H1 (cell line): ENCODE data around the gene OVCA2. TPM values are rescaled to one million over a fixed set of nuclear protein-coding genes. Genes with fewer than 3 reads are reported as not detected.

Experiments
- CTCF ChIA-PET: fragments of 300-600 bp; sonication (Branson Sonifier 250); formaldehyde crosslinking; loops from one replicate; lab custom pipeline; 2021; ENCODE audit not compliant: partially characterized antibody; lab: Charles Lee
- POLR2A ChIA-PET: fragments of 300-600 bp; sonication (Branson Sonifier 250); formaldehyde crosslinking; loops from one replicate; lab custom pipeline; 2021; ENCODE audit warnings: inconsistent platforms; ENCODE audit not compliant: partially characterized antibody; lab: Charles Lee
- DNase-seq, 2 experiments: peaks; one replicate each; pipeline versions ENCODE4 v3.0.0 to v3.0.0-alpha.2; 2010 to 2022; ENCODE audit warnings: low spot score in 2 of 2, low read depth in 1 of 2, mixed read lengths in 1 of 2
- FAIRE-seq: peaks from 2 replicates; lab custom pipeline; 2011; peaks lifted over from hg19 to GRCh38; lab: Jason Lieb, UNC
- H2AFZ ChIP-seq: 2 replicates; pipeline ENCODE4 v1.8.1; 2012; ENCODE audit warnings: low read length, inconsistent platforms
- H2AK5ac ChIP-seq: 2 replicates; pipeline ENCODE4 v1.6.1; 2013; ENCODE audit warnings: low read depth, low read length
- H2BK120ac ChIP-seq: replicated peaks from 2 replicates; pipeline ENCODE3; 2013; ENCODE audit warnings: low read depth, low read length, inconsistent platforms
- H2BK12ac ChIP-seq: 2 replicates; pipeline ENCODE4 v1.6.1; 2013; ENCODE audit warnings: low read depth, low read length
- H2BK15ac ChIP-seq: 2 replicates; pipeline ENCODE4 v1.6.1; 2013; ENCODE audit warnings: low read length
- H2BK20ac ChIP-seq: 2 replicates; pipeline ENCODE4 v1.6.1; 2013; ENCODE audit warnings: low read length
- H2BK5ac ChIP-seq: 2 replicates; pipeline ENCODE4 v1.6.1; 2013; ENCODE audit warnings: low read depth, low read length
- H3K14ac ChIP-seq: 2 replicates; pipeline ENCODE4 v1.6.1; 2013; ENCODE audit warnings: inconsistent platforms; ENCODE audit not compliant: insufficient read length
- H3K18ac ChIP-seq: 2 replicates; pipeline ENCODE4 v1.6.1; 2013; ENCODE audit warnings: low read length; ENCODE audit errors: extremely low read depth
- H3K23ac ChIP-seq: 2 replicates; pipeline ENCODE4 v1.6.1; 2013; ENCODE audit warnings: inconsistent platforms; ENCODE audit not compliant: insufficient read length
- H3K23me2 ChIP-seq: 2 replicates; pipeline ENCODE4 v1.6.1; 2013; ENCODE audit warnings: low read depth, low read length
- H3K27ac ChIP-seq: 2 replicates; pipeline ENCODE4 v1.6.1; 2011; ENCODE audit warnings: low read depth, low read length, inconsistent platforms
- H3K27me3 ChIP-seq, 4 experiments: replicated peaks in 1 of 4; 1 replicate in 1 of 4; 2 replicates in 3 of 4; pipeline versions ENCODE4 v1.6.1 to v1.8.1; 2011 to 2013; ENCODE audit warnings: low read length in 3 of 4, mild to moderate bottlenecking in 3 of 4, inconsistent platforms in 2 of 4, mixed read lengths in 2 of 4, moderate library complexity in 1 of 4; ENCODE audit not compliant: control insufficient read depth in 3 of 4, insufficient read depth in 3 of 4; ENCODE audit errors: extremely low read depth in 1 of 4
- H3K36me3 ChIP-seq, 4 experiments: 2 replicates each; pipeline versions ENCODE4 v1.6.1 to v1.8.1; 2011 to 2013; ENCODE audit warnings: mild to moderate bottlenecking in 4 of 4, low read length in 3 of 4, moderate library complexity in 2 of 4, control low read depth in 1 of 4, inconsistent platforms in 1 of 4; ENCODE audit not compliant: insufficient read depth in 4 of 4, control insufficient read depth in 2 of 4
- H3K4ac ChIP-seq: replicated peaks from 2 replicates; pipeline ENCODE3; 2013; ENCODE audit warnings: low read length, low read depth, mixed read lengths, inconsistent platforms; ENCODE audit not compliant: insufficient read length
- H3K4me1 ChIP-seq, 4 experiments: replicated peaks in 1 of 4; 1 replicate in 1 of 4; 2 replicates in 3 of 4; pipeline versions ENCODE4 v1.6.1 to v1.8.1; 2011 to 2013; ENCODE audit warnings: low read length in 3 of 4, inconsistent platforms in 2 of 4, mixed read lengths in 1 of 4; ENCODE audit not compliant: insufficient read depth in 4 of 4, control insufficient read depth in 3 of 4
- H3K4me2 ChIP-seq, 2 experiments: 2 replicates each; pipeline versions ENCODE4 v1.6.1 to v1.8.1; 2011 to 2013; ENCODE audit warnings: low read depth in 2 of 2, low read length in 2 of 2, control low read depth in 1 of 2, inconsistent platforms in 1 of 2, mild to moderate bottlenecking in 1 of 2; ENCODE audit not compliant: insufficient read depth in 1 of 2
- H3K4me3 ChIP-seq, 4 experiments: fragments of 200-600, 300-600 bp in 1 of 4; sonication (generic), shearing (Covaris generic), sonication (Bioruptor Twin) in 1 of 4; 2 replicates each; pipeline versions ENCODE4 v1.5.1 to v1.8.1; 2011 to 2016; ENCODE audit warnings: low read length in 4 of 4, low read depth in 3 of 4, control low read depth in 2 of 4, inconsistent platforms in 2 of 4, mild to moderate bottlenecking in 2 of 4, mixed read lengths in 1 of 4, moderate library complexity in 1 of 4; ENCODE audit not compliant: insufficient read depth in 2 of 4; ENCODE audit errors: extremely low read depth in 1 of 4
- H3K56ac ChIP-seq: replicated peaks from 2 replicates; pipeline ENCODE3; 2013; ENCODE audit warnings: low read depth, mild to moderate bottlenecking, mixed read lengths, low read length, inconsistent platforms; ENCODE audit not compliant: insufficient read length
- H3K79me1 ChIP-seq: 2 replicates; pipeline ENCODE4 v1.6.1; 2013; ENCODE audit warnings: low read depth, low read length, control low read depth
- H3K79me2 ChIP-seq, 2 experiments: 2 replicates each; pipeline versions ENCODE4 v1.6.1 to v1.8.1; 2012 to 2013; ENCODE audit warnings: low read length in 2 of 2, mild to moderate bottlenecking in 2 of 2, inconsistent platforms in 1 of 2; ENCODE audit not compliant: insufficient read depth in 2 of 2, control insufficient read depth in 1 of 2
- H3K9ac ChIP-seq, 4 experiments: replicated peaks in 1 of 4; 1 replicate in 1 of 4; 2 replicates in 3 of 4; pipeline versions ENCODE4 v1.6.1 to v1.8.1; 2011 to 2013; ENCODE audit warnings: low read depth in 3 of 4, low read length in 3 of 4, control low read depth in 2 of 4, mild to moderate bottlenecking in 2 of 4, moderate library complexity in 2 of 4, inconsistent platforms in 1 of 4; ENCODE audit errors: extremely low read depth in 1 of 4
- H3K9me3 ChIP-seq, 2 experiments: 2 replicates each; pipeline versions ENCODE4 v1.6.1 to v1.8.1; 2012 to 2013; ENCODE audit warnings: mild to moderate bottlenecking in 2 of 2, moderate library complexity in 2 of 2, control low read depth in 1 of 2, inconsistent platforms in 1 of 2, low read depth in 1 of 2, low read length in 1 of 2, mixed read lengths in 1 of 2; ENCODE audit not compliant: insufficient read depth in 2 of 2
- H4K20me1 ChIP-seq, 2 experiments: replicated peaks in 1 of 2; 2 replicates each; pipeline versions ENCODE3 to v1.8.1; 2011 to 2013; ENCODE audit warnings: inconsistent platforms in 2 of 2, low read length in 2 of 2, mild to moderate bottlenecking in 1 of 2; ENCODE audit not compliant: insufficient read depth in 2 of 2, control insufficient read depth in 1 of 2
- H4K5ac ChIP-seq: 2 replicates; pipeline ENCODE4 v1.6.1; 2013; ENCODE audit warnings: low read length, low read depth, mixed read lengths, inconsistent platforms; ENCODE audit not compliant: insufficient read length
- H4K8ac ChIP-seq: 2 replicates; pipeline ENCODE4 v1.8.0; 2013; ENCODE audit warnings: mild to moderate bottlenecking, moderate library complexity, low read length, inconsistent platforms; ENCODE audit not compliant: insufficient read depth; ENCODE audit errors: extremely low read depth
- H4K91ac ChIP-seq: replicated peaks from 2 replicates; pipeline ENCODE3; 2013; ENCODE audit warnings: low read length, mixed read lengths, inconsistent platforms; ENCODE audit not compliant: insufficient read length
- CREB1 ChIP-seq: IDR thresholded peaks from 2 replicates; pipeline ENCODE4 v1.6.1; 2012; ENCODE audit warnings: inconsistent platforms
- RAD21 ChIP-seq, 2 experiments: IDR thresholded peaks in 1 of 2; conservative IDR thresholded peaks in 1 of 2; 2 replicates each; pipeline ENCODE4 v1.6.1; 2011; ENCODE audit warnings: low read depth in 2 of 2, low read length in 2 of 2, improper control_type of control experiment in 1 of 2, inconsistent platforms in 1 of 2, mild to moderate bottlenecking in 1 of 2, moderate library complexity in 1 of 2
- RNF2 ChIP-seq: fragments of 200-900, 300-1000 bp; sonication (generic); IDR thresholded peaks from 2 replicates; pipeline ENCODE4 v1.7.1; 2016; ENCODE audit warnings: borderline replicate concordance, low read depth, mild to moderate bottlenecking, antibody characterized with exemption, low read length; ENCODE audit not compliant: poor library complexity, severe bottlenecking; ENCODE audit errors: missing control alignments
- WGBS, 2 experiments: shearing (Covaris generic) in 1 of 2; methylation state at CpG; one replicate each; pipeline versions ENCODE4 v1.1.6 to v1.1.7; 2013 to 2015; ENCODE audit warnings: low lambda C conversion rate in 2 of 2, mixed read lengths in 2 of 2, inconsistent platforms in 1 of 2, low coverage in 1 of 2, missing lambda C conversion rate in 1 of 2; ENCODE audit not compliant: insufficient replicate concordance in 2 of 2, insufficient coverage in 1 of 2, insufficient read length in 1 of 2; ENCODE audit errors: extremely low coverage in 1 of 2, missing lambda C conversion rate in 1 of 2; 5-methylcytosine and 5-hydroxymethylcytosine counted together
- polyA plus RNA-seq, 7 experiments: library from polyadenylated mRNA; depleted of rRNA in 3 of 7; stranded (reverse) in 5 of 7; unstranded in 2 of 7; fragments of >200 nt in 5 of 7; fragments of 200-250 nt in 2 of 7; gene quantifications; 1 replicate in 5 of 7; 2 replicates in 1 of 7; 4 replicates in 1 of 7; pipeline versions ENCODE4 v1.2.1 to v1.2.3, GENCODE V29; 2011 to 2013; ENCODE audit warnings: missing spikeins in 2 of 7, mixed read lengths in 2 of 7
- total RNA-seq: library from RNA; stranded (reverse); fragmentation: NEBNext Ultra II Directional; extraction: Animal tissue kit (Norgen Biotek cat#: 25700); gene quantifications from 2 replicates; pipeline ENCODE4 v1.2.1, GENCODE V29; 2021
- TF ChIP-seq, protein P1 (sequence below), 3 experiments: IDR thresholded peaks; 1 replicate in 2 of 3; 2 replicates in 1 of 3; pipeline versions ENCODE4 v1.5.1 to v1.6.1; 2011; ENCODE audit warnings: low read length in 3 of 3, mild to moderate bottlenecking in 3 of 3, inconsistent platforms in 2 of 3, low read depth in 1 of 3, moderate library complexity in 1 of 3; ENCODE audit not compliant: insufficient read depth in 1 of 3; ENCODE audit errors: control extremely low read depth in 1 of 3

The OVCA2 gene
- total and polyA plus RNA-seq, 2 of the 8 experiments (the other 6 are each of a cell fraction or from before 2014, with no cell fraction given): 15.3 to 37.0 TPM

DNA sequence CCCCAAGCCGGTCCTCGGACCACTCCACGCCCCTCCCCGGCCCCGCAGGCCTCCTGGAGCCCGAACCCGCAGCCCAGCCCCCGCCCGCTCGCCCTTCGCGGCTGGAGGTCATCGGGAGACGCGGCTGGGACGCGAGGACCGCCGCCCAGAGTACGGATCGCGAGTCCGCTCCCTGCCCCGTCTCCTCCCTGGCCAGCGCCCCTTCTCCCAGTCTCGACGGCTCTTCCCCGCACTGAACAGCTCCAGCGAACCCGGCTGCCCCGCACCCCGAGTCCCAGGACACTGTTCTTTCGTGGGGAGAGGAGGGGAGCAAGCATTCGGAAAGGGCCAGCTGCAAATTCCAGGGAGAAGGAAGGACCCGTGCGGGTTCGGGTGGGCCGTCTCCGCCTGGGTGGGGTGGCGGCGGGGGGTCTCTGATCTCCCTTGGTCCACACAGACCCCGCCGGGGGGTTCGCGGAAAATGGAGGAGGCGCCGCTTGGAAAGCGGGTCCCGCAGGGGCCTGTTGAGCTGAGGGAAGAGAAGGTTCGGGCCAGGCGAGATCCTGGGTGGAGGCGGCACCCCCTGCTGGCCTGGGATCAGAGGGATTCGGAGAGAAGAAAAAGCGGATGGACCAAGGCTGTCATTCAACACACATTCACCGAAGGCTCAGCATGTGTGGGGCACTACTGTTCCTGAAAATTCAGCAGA is 16.1 kb upstream of the OVCA2 start:
- Histone ChIP-seq H3K23ac (no peak overlapping the region), H2BK120ac (no peak overlapping the region), H3K9ac (no peak overlapping the region), H3K79me2 (no peaks in the 10 kb centered on the region), H3K4me3 (peak overlapping the region; percentile 12 to 63 (median 24); a peak in 6 of 8 replicates), H3K36me3 (peaks cover 0 to 6% (median 0%) of the 10 kb centered on the region in 4 experiments; a peak in 1 of 8 replicates), H2BK12ac (no peak overlapping the region), H3K18ac (no peak overlapping the region; the same call in 1 of the 2 replicates), H3K4me2 (peak overlapping the region; percentile 64 to 80), H3K4me1 (peaks cover 1 to 18% (median 7%) of the 10 kb centered on the region in 4 experiments), H4K5ac (no peak overlapping the region), H4K20me1 (peaks cover 0 to 6% of the 10 kb centered on the region in 2 experiments), H2AFZ (no peak overlapping the region), H3K27me3 (peaks cover 70 to 85% (median 80%) of the 10 kb centered on the region in 4 experiments), H4K91ac (no peak overlapping the region), H4K8ac (no peak overlapping the region), H3K14ac (no peak overlapping the region), H2BK15ac (no peak overlapping the region), H3K56ac (no peak overlapping the region), H3K23me2 (peaks cover 16% of the 10 kb centered on the region; the same call in 1 of the 2 replicates), H2BK20ac (no peak overlapping the region), H3K79me1 (no peaks in the 10 kb centered on the region), H3K27ac (no peak overlapping the region), H2AK5ac (no peak overlapping the region), H3K4ac (no peak overlapping the region), H3K9me3 (no peaks in the 10 kb centered on the region), H2BK5ac (no peak overlapping the region)
- FAIRE-seq (peak; percentile 28), DNase-seq (peak in 1 of 2 experiments; percentile 70)
- ChIA-PET POLR2A (no interaction called here), CTCF (interaction anchor here (0.8 to 5.3 kb wide), 17 partner anchors 12 to 219 kb away, joined by 3 to 47 read pairs (median 4); no protein-coding TSS in a partner anchor)
- WGBS, 2 experiments: 12% methylated on average over 24 of the region's 55 CpGs; no CpG with 5 or more reads in 1 of the 2 experiments
- TF ChIP-seq CREB1: no peak
- TF ChIP-seq RAD21 (IDR thresholded peaks at IDR 0.05 in 1 of 2, conservative IDR thresholded peaks at IDR 0.05 in 1 of 2; ENCODE audit: low read depth in 2 of 2, low read length in 2 of 2): peak; percentile 49 to 55
- TF ChIP-seq, protein P1, sequence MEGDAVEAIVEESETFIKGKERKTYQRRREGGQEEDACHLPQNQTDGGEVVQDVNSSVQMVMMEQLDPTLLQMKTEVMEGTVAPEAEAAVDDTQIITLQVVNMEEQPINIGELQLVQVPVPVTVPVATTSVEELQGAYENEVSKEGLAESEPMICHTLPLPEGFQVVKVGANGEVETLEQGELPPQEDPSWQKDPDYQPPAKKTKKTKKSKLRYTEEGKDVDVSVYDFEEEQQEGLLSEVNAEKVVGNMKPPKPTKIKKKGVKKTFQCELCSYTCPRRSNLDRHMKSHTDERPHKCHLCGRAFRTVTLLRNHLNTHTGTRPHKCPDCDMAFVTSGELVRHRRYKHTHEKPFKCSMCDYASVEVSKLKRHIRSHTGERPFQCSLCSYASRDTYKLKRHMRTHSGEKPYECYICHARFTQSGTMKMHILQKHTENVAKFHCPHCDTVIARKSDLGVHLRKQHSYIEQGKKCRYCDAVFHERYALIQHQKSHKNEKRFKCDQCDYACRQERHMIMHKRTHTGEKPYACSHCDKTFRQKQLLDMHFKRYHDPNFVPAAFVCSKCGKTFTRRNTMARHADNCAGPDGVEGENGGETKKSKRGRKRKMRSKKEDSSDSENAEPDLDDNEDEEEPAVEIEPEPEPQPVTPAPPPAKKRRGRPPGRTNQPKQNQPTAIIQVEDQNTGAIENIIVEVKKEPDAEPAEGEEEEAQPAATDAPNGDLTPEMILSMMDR (IDR thresholded peaks at IDR 0.05; ENCODE audit: control extremely low read depth in 1 of 3, insufficient read depth in 1 of 3, low read depth in 1 of 3, low read length in 3 of 3): peak; percentile 33 to 41 (median 33); a peak in 3 of 4 replicates
- TF ChIP-seq RNF2: peak; percentile 58
